OCI-LY3 (cell line): Measurements from ENCODE around the gene EEF1AKMT3.

Experiments used
- H2AFZ ChIP-seq: fragments of 200-600, 300-600 bp; shearing (Covaris generic); 2 replicates; pipeline ENCODE4 v1.6.0; 2014; ENCODE audit warnings: antibody characterized with exemption, low read depth, low read length
- H3K27ac ChIP-seq: fragments of 200-600, 300-600 bp; sonication (generic); 2 replicates; pipeline ENCODE4 v1.5.1; 2014; ENCODE audit warnings: mild to moderate bottlenecking, low read length, moderate library complexity, mixed read lengths
- H3K27me3 ChIP-seq: fragments of 200-600, 300-600 bp; sonication (generic); 2 replicates; pipeline ENCODE4 v1.6.1; 2014; ENCODE audit warnings: low read depth, low read length, mixed read lengths
- H3K36me3 ChIP-seq: fragments of 200-600, 300-600 bp; sonication (generic); replicated peaks from 2 replicates; pipeline ENCODE3; 2014; ENCODE audit warnings: low read depth, low read length, mixed read lengths
- H3K4me1 ChIP-seq: fragments of 300-600, 200-600 bp; sonication (generic); 2 replicates; pipeline ENCODE4 v1.6.1; 2014; ENCODE audit warnings: low read length, mixed read lengths
- H3K4me2 ChIP-seq: fragments of 200-600, 300-600 bp; sonication (generic); 2 replicates; pipeline ENCODE4 v1.6.1; 2014; ENCODE audit warnings: low read length, mixed read lengths
- H3K4me3 ChIP-seq: fragments of 300-600, 200-600 bp; sonication (generic); 2 replicates; pipeline ENCODE4 v1.5.1; 2014; ENCODE audit warnings: antibody characterized with exemption, mild to moderate bottlenecking, low read length, moderate library complexity
- H3K79me2 ChIP-seq: fragments of 300-600, 200-600 bp; shearing (Covaris generic); 2 replicates; pipeline ENCODE4 v1.6.1; 2014; ENCODE audit warnings: mild to moderate bottlenecking, low read length, mixed read lengths
- H3K9ac ChIP-seq: fragments of 300-600, 200-600 bp; shearing (Covaris generic); 2 replicates; pipeline ENCODE4 v1.6.0; 2014; ENCODE audit warnings: mild to moderate bottlenecking, low read length, moderate library complexity
- H3K9me3 ChIP-seq: fragments of 200-600, 300-600 bp; shearing (Covaris generic); 2 replicates; pipeline ENCODE4 v1.6.1; 2014; ENCODE audit warnings: low read length, mixed read lengths; ENCODE audit not compliant: insufficient read depth
- H4K20me1 ChIP-seq: fragments of 200-600, 300-600 bp; sonication (generic); 2 replicates; pipeline ENCODE4 v1.6.1; 2016; ENCODE audit warnings: low read length, mixed read lengths; ENCODE audit not compliant: insufficient read depth
- EZH2phosphoT487 ChIP-seq: fragments of 200-600 bp; shearing (Covaris generic); IDR thresholded peaks from 2 replicates; pipeline ENCODE4 v1.6.1; 2018; ENCODE audit warnings: antibody characterized with exemption, mixed run types, low read depth
- TF ChIP-seq, protein P1 (sequence below): fragments of 200-600, 300-600 bp; sonication (generic); IDR thresholded peaks from 2 replicates; pipeline ENCODE4 v1.5.1; 2014; ENCODE audit warnings: antibody characterized with exemption, low read length, low read depth

EEF1AKMT3 gene

DNA sequence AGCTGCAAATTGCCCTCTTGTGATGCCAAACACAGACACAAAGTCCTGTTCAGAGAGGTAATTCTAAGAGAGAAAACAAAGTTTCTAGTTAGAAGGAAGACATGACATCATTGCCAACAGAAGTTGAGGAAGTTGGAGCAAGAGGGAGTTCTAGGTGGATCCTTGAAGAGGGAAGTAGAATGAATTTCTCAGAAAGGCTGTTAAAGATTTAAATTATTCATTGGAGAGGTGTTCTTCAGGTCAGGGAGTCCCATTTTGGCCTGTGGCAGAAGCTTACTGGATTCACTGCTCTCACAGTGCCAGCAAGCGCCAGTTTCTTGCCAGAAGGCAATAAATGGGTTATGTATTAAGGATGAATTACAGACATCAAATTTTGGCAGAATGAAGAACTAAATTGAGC lies 25.5 kb downstream of the EEF1AKMT3 start:
- H3K4me2 ChIP-seq = no peak overlapping the region
- no peak overlapping the region for H3K9ac ChIP-seq
- no peaks in the 10 kb centered on the region for H3K27me3 ChIP-seq
- no peak for TF ChIP-seq EZH2phosphoT487
- H2AFZ ChIP-seq = no peak overlapping the region
- H3K79me2 ChIP-seq = no peaks in the 10 kb centered on the region
- H3K27ac ChIP-seq = no peak overlapping the region
- H3K9me3 ChIP-seq = no peaks in the 10 kb centered on the region
- H3K36me3 ChIP-seq = peaks cover 34% of the 10 kb centered on the region
- no peaks in the 10 kb centered on the region for H3K4me1 ChIP-seq
- no peak overlapping the region for H3K4me3 ChIP-seq
- H4K20me1 ChIP-seq = no peaks in the 10 kb centered on the region

DNA sequence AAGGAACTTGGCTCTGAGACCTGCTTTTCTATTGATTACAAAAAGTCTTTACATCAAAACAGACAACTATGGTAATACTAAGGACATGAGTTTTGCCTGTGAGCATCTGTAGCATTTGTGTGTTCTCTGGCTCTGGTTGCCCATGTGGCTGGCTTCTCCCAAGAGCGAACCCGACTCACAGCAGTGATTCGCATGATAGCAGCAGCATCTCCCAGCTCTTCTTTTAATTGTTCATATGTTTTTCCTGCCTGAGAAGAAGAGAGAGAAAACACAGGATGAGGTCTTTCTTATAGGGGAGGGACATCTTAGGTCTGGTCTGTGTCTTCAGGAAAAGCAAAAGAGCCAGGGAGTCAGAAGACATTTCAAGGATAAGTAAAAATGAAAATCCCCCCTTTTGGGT lies 28.6 kb downstream of the EEF1AKMT3 start:
- Histone ChIP-seq H3K27ac (no peak overlapping the region), H3K4me1 (no peaks in the 10 kb centered on the region)

DNA sequence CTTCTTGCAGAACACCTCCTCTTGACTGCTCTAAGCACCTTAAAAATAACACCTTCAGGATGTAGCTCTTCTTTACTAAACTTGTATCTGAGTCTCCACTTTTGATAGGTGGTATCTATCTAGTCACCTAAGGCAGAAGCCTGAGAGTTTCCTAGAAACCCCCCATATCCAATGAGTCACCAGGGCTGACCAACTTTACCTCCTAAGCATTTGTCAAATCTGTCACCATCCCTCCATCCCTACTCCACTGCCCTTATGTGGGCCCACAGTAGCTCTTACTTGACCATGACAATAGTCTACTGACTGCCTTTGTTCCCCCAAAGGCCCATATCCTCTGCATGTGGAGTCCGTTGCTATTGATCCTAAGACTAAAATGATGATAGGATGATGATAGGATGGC lies 30.2 kb downstream of the EEF1AKMT3 start:
- Histone ChIP-seq H3K27ac (no peak overlapping the region), H3K4me1 (no peaks in the 10 kb centered on the region), H3K9ac (no peak overlapping the region), H3K27me3 (no peaks in the 10 kb centered on the region), H3K4me3 (no peak overlapping the region), H4K20me1 (no peaks in the 10 kb centered on the region), H2AFZ (no peak overlapping the region), H3K36me3 (peaks cover 18% of the 10 kb centered on the region), H3K79me2 (no peaks in the 10 kb centered on the region), H3K9me3 (no peaks in the 10 kb centered on the region), H3K4me2 (no peak overlapping the region)
- TF ChIP-seq EZH2phosphoT487 = no peak
- TF ChIP-seq, protein P1, sequence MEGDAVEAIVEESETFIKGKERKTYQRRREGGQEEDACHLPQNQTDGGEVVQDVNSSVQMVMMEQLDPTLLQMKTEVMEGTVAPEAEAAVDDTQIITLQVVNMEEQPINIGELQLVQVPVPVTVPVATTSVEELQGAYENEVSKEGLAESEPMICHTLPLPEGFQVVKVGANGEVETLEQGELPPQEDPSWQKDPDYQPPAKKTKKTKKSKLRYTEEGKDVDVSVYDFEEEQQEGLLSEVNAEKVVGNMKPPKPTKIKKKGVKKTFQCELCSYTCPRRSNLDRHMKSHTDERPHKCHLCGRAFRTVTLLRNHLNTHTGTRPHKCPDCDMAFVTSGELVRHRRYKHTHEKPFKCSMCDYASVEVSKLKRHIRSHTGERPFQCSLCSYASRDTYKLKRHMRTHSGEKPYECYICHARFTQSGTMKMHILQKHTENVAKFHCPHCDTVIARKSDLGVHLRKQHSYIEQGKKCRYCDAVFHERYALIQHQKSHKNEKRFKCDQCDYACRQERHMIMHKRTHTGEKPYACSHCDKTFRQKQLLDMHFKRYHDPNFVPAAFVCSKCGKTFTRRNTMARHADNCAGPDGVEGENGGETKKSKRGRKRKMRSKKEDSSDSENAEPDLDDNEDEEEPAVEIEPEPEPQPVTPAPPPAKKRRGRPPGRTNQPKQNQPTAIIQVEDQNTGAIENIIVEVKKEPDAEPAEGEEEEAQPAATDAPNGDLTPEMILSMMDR = no peak

More for the DNA sequence above, 28.6 kb downstream of the EEF1AKMT3 start:
- Histone ChIP-seq H3K9me3 (no peaks in the 10 kb centered on the region), H2AFZ (no peak overlapping the region), H4K20me1 (no peaks in the 10 kb centered on the region), H3K9ac (no peak overlapping the region), H3K36me3 (peaks cover 24% of the 10 kb centered on the region), H3K79me2 (no peaks in the 10 kb centered on the region), H3K27me3 (no peaks in the 10 kb centered on the region), H3K4me2 (no peak overlapping the region), H3K4me3 (no peak overlapping the region)
- TF ChIP-seq EZH2phosphoT487 = no peak
- TF ChIP-seq, protein P1 = no peak

DNA sequence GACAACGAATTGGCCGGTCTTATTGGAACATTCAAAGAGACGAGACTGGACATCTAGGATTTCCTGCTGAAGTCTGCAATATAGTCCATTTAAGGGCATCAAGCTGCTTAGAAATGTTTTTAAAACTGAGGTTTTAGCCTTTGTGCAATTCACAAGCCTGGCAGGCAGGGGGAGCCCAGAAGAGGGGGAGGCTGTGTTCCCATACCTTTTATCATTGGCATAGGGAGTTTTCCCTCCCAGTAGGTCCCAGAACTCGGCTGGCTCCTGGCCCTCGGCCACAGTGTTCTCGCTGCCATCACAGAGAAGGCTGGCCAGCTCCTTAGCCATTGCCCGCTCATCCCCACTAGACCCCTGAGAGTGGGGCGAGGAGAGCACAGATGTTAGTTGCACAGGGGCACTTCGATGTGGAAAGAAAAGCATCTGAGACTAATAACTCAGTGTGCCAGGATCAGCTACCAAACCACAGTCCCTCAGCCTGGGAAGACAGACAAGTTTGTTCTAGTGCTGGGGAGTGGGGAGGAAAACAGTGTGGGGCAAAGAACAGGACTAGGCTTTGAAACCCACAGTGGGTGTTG lies 31.0 kb downstream of the EEF1AKMT3 start:
- H3K27me3 ChIP-seq = no peaks in the 10 kb centered on the region
- H3K9me3 ChIP-seq = no peaks in the 10 kb centered on the region
- H3K4me1 ChIP-seq = no peaks in the 10 kb centered on the region
- H4K20me1 ChIP-seq = no peaks in the 10 kb centered on the region
- no peak overlapping the region for H2AFZ ChIP-seq
- H3K27ac ChIP-seq = no peak overlapping the region
- no peak for TF ChIP-seq EZH2phosphoT487
- TF ChIP-seq, protein P1 = peak; percentile 77
- H3K4me3 ChIP-seq = no peak overlapping the region
- H3K79me2 ChIP-seq = no peaks in the 10 kb centered on the region
- no peak overlapping the region for H3K4me2 ChIP-seq
- H3K36me3 ChIP-seq = peaks cover 23% of the 10 kb centered on the region
- no peak overlapping the region for H3K9ac ChIP-seq

DNA sequence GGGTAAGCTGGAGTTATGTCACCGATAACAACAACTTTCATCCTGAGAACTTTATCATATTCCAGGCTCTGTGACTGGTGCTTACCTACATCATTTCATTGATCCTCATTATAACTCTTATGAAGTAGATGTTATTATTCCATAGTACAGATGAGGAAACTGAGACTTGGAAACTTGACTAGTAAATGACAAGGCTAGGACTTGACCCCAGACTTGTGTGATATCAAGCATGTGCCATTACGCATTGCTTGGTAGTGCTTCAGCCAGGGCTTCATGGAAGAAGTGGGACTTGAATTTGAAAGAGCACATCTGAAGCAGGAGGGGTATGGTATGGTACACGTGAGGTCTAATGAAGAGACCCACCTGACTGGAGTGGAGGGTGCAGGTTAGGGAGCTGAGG lies 34.3 kb downstream of the EEF1AKMT3 start:
- Histone ChIP-seq H3K4me3 (no peak overlapping the region), H3K27ac (no peak overlapping the region), H3K9ac (no peak overlapping the region), H2AFZ (no peak overlapping the region), H3K4me2 (no peak overlapping the region), H3K4me1 (no peaks in the 10 kb centered on the region), H3K9me3 (no peaks in the 10 kb centered on the region), H3K36me3 (peaks cover 12% of the 10 kb centered on the region), H3K27me3 (no peaks in the 10 kb centered on the region), H3K79me2 (no peaks in the 10 kb centered on the region), H4K20me1 (no peaks in the 10 kb centered on the region)
- TF ChIP-seq, protein P1 = no peak
- no peak for TF ChIP-seq EZH2phosphoT487
